HepG2 (cell line): Measurements from ENCODE around the gene COL13A1. TPM values are rescaled to one million over a fixed set of nuclear protein-coding genes. Genes with fewer than 3 reads are reported as not detected.

Experiments used
- ATAC-seq: fragments of 200-7000 bp; cut with Tn5 transposase; 3 replicates; pipeline ENCODE4 v1.9.1; 2020; ENCODE audit warnings: mild to moderate bottlenecking, moderate library complexity
- BruUV-seq: library from RNA; stranded (reverse); fragments of 400-500 nt; replicated peaks from 2 replicates; lab custom pipeline; 2021; lab: Mats Ljungman, UMichigan
- CTCF ChIA-PET: fragments of 300-600 bp; formaldehyde crosslinking; extraction: SDS; loops from one replicate; lab custom pipeline; 2021; ENCODE audit warnings: low total read pairs, inconsistent platforms, low intra/inter-chr PET ratio; lab: Yijun Ruan, JAX
- POLR2A ChIA-PET: fragments of 350-600 bp; sonication (Branson Sonifier 250); formaldehyde crosslinking; loops from one replicate; lab custom pipeline; 2020; ENCODE audit warnings: antibody characterized with exemption, inconsistent platforms; lab: Yijun Ruan, JAX
- DNase-seq: peaks from one replicate; pipeline ENCODE4 v3.0.0-alpha.2; 2015; ENCODE audit warnings: low spot score
- FAIRE-seq: peaks from 3 replicates; lab custom pipeline; 2011; peaks lifted over from hg19 to GRCh38; lab: Jason Lieb, UNC
- H2AFZ ChIP-seq: one replicate; pipeline ENCODE4 v1.6.1; 2011; ENCODE audit warnings: low read length, inconsistent platforms
- H3K27ac ChIP-seq: fragments of 300-600 bp; 3 replicates; pipeline ENCODE4 v1.8.0; 2011; ENCODE audit warnings: mixed run types, mild to moderate bottlenecking, mixed read lengths, low read length, inconsistent platforms; ENCODE audit not compliant: insufficient read depth; ENCODE audit errors: extremely low read length
- H3K27me3 ChIP-seq, 2 experiments: fragments of 200-600 bp in 1 of 2; 2 replicates in 1 of 2; 3 replicates in 1 of 2; pipeline versions ENCODE4 v1.6.0 to v1.8.0; 2011; ENCODE audit warnings: low read length in 2 of 2, mild to moderate bottlenecking in 2 of 2, moderate library complexity in 2 of 2, inconsistent platforms in 1 of 2; ENCODE audit not compliant: insufficient read depth in 2 of 2, control insufficient read depth in 1 of 2
- H3K36me3 ChIP-seq, 2 experiments: fragments of 200-600 bp in 1 of 2; replicated peaks in 1 of 2; 2 replicates in 1 of 2; 3 replicates in 1 of 2; pipeline versions ENCODE4 v1.5.1 to v1.8.0; 2011; ENCODE audit warnings: low read length in 2 of 2, inconsistent platforms in 1 of 2; ENCODE audit not compliant: insufficient read depth in 2 of 2, control insufficient read depth in 1 of 2
- H3K4me1 ChIP-seq: 2 replicates; pipeline ENCODE4 v1.5.1; 2012; ENCODE audit warnings: low read length, inconsistent platforms; ENCODE audit not compliant: insufficient read depth
- H3K4me2 ChIP-seq: 2 replicates; pipeline ENCODE4 v1.6.0; 2011; ENCODE audit warnings: low read depth, low read length, inconsistent platforms
- H3K4me3 ChIP-seq, 3 experiments: fragments of 200-600 bp in 1 of 3; sonication (generic), shearing (Covaris generic) in 1 of 3; replicated peaks in 1 of 3; 2 replicates each; pipeline ENCODE4 v1.5.1; 2011 to 2016; ENCODE audit warnings: low read length in 3 of 3, inconsistent platforms in 2 of 3, low read depth in 2 of 3, mild to moderate bottlenecking in 2 of 3, control low read depth in 1 of 3, mixed read lengths in 1 of 3; ENCODE audit not compliant: insufficient read depth in 1 of 3
- H3K79me2 ChIP-seq: one replicate; pipeline ENCODE4 v1.6.1; 2011; ENCODE audit warnings: low read length, inconsistent platforms; ENCODE audit not compliant: insufficient read depth
- H3K9ac ChIP-seq: 2 replicates; pipeline ENCODE4 v1.6.0; 2011; ENCODE audit warnings: mild to moderate bottlenecking, low read depth, low read length, inconsistent platforms; ENCODE audit not compliant: insufficient read depth
- H3K9me3 ChIP-seq: 2 replicates; pipeline ENCODE4 v1.5.1; 2012; ENCODE audit warnings: mild to moderate bottlenecking, low read length
- H4K20me1 ChIP-seq: 2 replicates; pipeline ENCODE4 v1.6.0; 2011; ENCODE audit warnings: inconsistent platforms, mild to moderate bottlenecking, low read length, moderate library complexity; ENCODE audit not compliant: insufficient read depth
- ADNP ChIP-seq: sonication (generic); formaldehyde crosslinking; IDR thresholded peaks from 2 replicates; pipeline ENCODE4 v1.4.0; 2020; ENCODE audit warnings: missing genetic modification reagents
- CENPT ChIP-seq: sonication (generic); formaldehyde crosslinking; IDR thresholded peaks from 2 replicates; pipeline ENCODE4 v1.8.0; 2022; ENCODE audit warnings: low read depth, mild to moderate bottlenecking, moderate library complexity, missing genetic modification reagents
- KAT2B ChIP-seq: fragments of 150-350 bp; IDR thresholded peaks from 2 replicates; pipeline ENCODE4 v1.6.1; 2014; ENCODE audit warnings: low read depth, low read length, borderline replicate concordance
- SIN3A ChIP-seq: IDR thresholded peaks from 2 replicates; pipeline ENCODE4 v1.6.1; 2011; ENCODE audit warnings: low read depth, mild to moderate bottlenecking, control low read depth, low read length, borderline replicate concordance
- YEATS4 ChIP-seq: sonication (generic); formaldehyde crosslinking; IDR thresholded peaks from 2 replicates; pipeline ENCODE4 v1.4.0; 2020; ENCODE audit warnings: missing genetic modification reagents, borderline replicate concordance
- WGBS: methylation state at CpG from one replicate; pipeline ENCODE4 v1.1.6; 2017; ENCODE audit warnings: low lambda C conversion rate; 5-methylcytosine and 5-hydroxymethylcytosine counted together
- in situ Hi-C: cut with HindIII; loops from 2 replicates; pipeline ENCODE4 v1.10.0; 2017; ENCODE audit warnings: low pct_unique_long_range_greater_than_20kb; ENCODE audit not compliant: extremely low pct_ligation_motif_present
- intact Hi-C: fragments of 100-400 bp; cut with micrococcal nuclease; formaldehyde crosslinking; loops from one replicate; pipeline ENCODE4 v1.10.0; 2022; ENCODE audit not compliant: unreplicated experiment
- polyA plus RNA-seq, 8 experiments: library from polyadenylated mRNA; depleted of rRNA in 3 of 8; stranded (reverse) in 7 of 8; unstranded in 1 of 8; fragments of >200 nt; fragmentation: Illumina TruSeq in 4 of 8; extraction: Trizol in 4 of 8; gene quantifications; 2 replicates each; pipeline versions ENCODE4 v1.2.1 to v1.2.3, GENCODE V29; 2011 to 2016; ENCODE audit warnings: low read depth in 4 of 8, missing spikeins in 1 of 8, mixed read lengths in 1 of 8; ENCODE audit not compliant: insufficient read depth in 1 of 8
- total RNA-seq, 5 experiments: library from RNA; depleted of rRNA; stranded (reverse); fragments of >200 nt; fragmentation: Illumina TruSeq; extraction: Trizol; gene quantifications; 2 replicates each; pipeline ENCODE4 v1.2.3, GENCODE V29; 2016; ENCODE audit warnings: low read depth in 1 of 5
- TF ChIP-seq, protein P1 (sequence below): sonication (generic); formaldehyde crosslinking; IDR thresholded peaks from 2 replicates; pipeline ENCODE4 v1.5.0; 2020; ENCODE audit warnings: mild to moderate bottlenecking, missing genetic modification reagents, borderline replicate concordance
- TF ChIP-seq, protein P2 (sequence below): sonication (generic); formaldehyde crosslinking; conservative IDR thresholded peaks from 2 replicates; pipeline ENCODE4 v1.4.0; 2020; ENCODE audit warnings: mild to moderate bottlenecking, missing genetic modification reagents, moderate library complexity
- TF ChIP-seq, protein P3 (sequence below): sonication (generic); formaldehyde crosslinking; conservative IDR thresholded peaks from 2 replicates; pipeline ENCODE4 v1.4.0; 2020; ENCODE audit warnings: missing genetic modification reagents
- TF ChIP-seq, protein P4 (sequence below): sonication (generic); formaldehyde crosslinking; IDR thresholded peaks from 2 replicates; pipeline ENCODE4 v1.8.1; 2022; ENCODE audit warnings: mild to moderate bottlenecking, missing genetic modification reagents

COL13A1 gene
- total and polyA plus RNA-seq, 2 of the 13 experiments (the other 11 are each of a cell fraction or from before 2014, with no cell fraction given): 0.07 TPM; not detected in 1

- Histone ChIP-seq H3K4me3 (no peak overlapping the region), H4K20me1 (no peaks in the 10 kb centered on the region), H3K9ac (no peak overlapping the region), H3K4me2 (no peak overlapping the region), H2AFZ (no peak overlapping the region), H3K27me3 (peaks cover 2 to 16% of the 10 kb centered on the region in 2 experiments; a peak in 1 of 5 replicates), H3K27ac (no peak overlapping the region), H3K4me1 (no peaks in the 10 kb centered on the region), H3K36me3 (no peaks in the 10 kb centered on the region), H3K79me2 (no peaks in the 10 kb centered on the region), H3K9me3 (no peaks in the 10 kb centered on the region)
- 2% methylated on average over 3 of the region's 3 CpGs for WGBS
- ATAC-seq: no peak
- BruUV-seq: no TSS peak
- ChIA-PET POLR2A (no interaction called here), CTCF (no interaction called here)
- intact Hi-C loops: no loop called here
- FAIRE-seq: no peak
- DNase-seq: no peak
- in situ Hi-C loops: no loop called here
- TF ChIP-seq YEATS4 (CRISPR knock-in tag) (no peak), SIN3A (no peak), KAT2B (no peak), CENPT (no peak), ADNP (no peak)
- TF ChIP-seq, protein P1, sequence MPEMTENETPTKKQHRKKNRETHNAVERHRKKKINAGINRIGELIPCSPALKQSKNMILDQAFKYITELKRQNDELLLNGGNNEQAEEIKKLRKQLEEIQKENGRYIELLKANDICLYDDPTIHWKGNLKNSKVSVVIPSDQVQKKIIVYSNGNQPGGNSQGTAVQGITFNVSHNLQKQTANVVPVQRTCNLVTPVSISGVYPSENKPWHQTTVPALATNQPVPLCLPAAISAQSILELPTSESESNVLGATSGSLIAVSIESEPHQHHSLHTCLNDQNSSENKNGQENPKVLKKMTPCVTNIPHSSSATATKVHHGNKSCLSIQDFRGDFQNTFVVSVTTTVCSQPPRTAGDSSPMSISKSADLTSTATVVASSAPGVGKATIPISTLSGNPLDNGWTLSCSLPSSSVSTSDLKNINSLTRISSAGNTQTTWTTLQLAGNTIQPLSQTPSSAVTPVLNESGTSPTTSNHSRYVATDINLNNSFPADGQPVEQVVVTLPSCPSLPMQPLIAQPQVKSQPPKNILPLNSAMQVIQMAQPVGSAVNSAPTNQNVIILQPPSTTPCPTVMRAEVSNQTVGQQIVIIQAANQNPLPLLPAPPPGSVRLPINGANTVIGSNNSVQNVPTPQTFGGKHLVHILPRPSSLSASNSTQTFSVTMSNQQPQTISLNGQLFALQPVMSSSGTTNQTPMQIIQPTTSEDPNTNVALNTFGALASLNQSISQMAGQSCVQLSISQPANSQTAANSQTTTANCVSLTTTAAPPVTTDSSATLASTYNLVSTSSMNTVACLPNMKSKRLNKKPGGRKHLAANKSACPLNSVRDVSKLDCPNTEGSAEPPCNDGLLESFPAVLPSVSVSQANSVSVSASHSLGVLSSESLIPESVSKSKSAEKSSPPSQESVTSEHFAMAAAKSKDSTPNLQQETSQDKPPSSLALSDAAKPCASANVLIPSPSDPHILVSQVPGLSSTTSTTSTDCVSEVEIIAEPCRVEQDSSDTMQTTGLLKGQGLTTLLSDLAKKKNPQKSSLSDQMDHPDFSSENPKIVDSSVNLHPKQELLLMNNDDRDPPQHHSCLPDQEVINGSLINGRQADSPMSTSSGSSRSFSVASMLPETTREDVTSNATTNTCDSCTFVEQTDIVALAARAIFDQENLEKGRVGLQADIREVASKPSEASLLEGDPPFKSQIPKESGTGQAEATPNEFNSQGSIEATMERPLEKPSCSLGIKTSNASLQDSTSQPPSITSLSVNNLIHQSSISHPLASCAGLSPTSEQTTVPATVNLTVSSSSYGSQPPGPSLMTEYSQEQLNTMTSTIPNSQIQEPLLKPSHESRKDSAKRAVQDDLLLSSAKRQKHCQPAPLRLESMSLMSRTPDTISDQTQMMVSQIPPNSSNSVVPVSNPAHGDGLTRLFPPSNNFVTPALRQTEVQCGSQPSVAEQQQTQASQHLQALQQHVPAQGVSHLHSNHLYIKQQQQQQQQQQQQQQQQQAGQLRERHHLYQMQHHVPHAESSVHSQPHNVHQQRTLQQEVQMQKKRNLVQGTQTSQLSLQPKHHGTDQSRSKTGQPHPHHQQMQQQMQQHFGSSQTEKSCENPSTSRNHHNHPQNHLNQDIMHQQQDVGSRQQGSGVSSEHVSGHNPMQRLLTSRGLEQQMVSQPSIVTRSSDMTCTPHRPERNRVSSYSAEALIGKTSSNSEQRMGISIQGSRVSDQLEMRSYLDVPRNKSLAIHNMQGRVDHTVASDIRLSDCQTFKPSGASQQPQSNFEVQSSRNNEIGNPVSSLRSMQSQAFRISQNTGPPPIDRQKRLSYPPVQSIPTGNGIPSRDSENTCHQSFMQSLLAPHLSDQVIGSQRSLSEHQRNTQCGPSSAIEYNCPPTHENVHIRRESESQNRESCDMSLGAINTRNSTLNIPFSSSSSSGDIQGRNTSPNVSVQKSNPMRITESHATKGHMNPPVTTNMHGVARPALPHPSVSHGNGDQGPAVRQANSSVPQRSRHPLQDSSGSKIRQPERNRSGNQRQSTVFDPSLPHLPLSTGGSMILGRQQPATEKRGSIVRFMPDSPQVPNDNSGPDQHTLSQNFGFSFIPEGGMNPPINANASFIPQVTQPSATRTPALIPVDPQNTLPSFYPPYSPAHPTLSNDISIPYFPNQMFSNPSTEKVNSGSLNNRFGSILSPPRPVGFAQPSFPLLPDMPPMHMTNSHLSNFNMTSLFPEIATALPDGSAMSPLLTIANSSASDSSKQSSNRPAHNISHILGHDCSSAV (CRISPR knock-in tag): no peak
- TF ChIP-seq, protein P2, sequence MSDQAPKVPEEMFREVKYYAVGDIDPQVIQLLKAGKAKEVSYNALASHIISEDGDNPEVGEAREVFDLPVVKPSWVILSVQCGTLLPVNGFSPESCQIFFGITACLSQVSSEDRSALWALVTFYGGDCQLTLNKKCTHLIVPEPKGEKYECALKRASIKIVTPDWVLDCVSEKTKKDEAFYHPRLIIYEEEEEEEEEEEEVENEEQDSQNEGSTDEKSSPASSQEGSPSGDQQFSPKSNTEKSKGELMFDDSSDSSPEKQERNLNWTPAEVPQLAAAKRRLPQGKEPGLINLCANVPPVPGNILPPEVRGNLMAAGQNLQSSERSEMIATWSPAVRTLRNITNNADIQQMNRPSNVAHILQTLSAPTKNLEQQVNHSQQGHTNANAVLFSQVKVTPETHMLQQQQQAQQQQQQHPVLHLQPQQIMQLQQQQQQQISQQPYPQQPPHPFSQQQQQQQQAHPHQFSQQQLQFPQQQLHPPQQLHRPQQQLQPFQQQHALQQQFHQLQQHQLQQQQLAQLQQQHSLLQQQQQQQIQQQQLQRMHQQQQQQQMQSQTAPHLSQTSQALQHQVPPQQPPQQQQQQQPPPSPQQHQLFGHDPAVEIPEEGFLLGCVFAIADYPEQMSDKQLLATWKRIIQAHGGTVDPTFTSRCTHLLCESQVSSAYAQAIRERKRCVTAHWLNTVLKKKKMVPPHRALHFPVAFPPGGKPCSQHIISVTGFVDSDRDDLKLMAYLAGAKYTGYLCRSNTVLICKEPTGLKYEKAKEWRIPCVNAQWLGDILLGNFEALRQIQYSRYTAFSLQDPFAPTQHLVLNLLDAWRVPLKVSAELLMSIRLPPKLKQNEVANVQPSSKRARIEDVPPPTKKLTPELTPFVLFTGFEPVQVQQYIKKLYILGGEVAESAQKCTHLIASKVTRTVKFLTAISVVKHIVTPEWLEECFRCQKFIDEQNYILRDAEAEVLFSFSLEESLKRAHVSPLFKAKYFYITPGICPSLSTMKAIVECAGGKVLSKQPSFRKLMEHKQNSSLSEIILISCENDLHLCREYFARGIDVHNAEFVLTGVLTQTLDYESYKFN: no peak
- TF ChIP-seq, protein P3, sequence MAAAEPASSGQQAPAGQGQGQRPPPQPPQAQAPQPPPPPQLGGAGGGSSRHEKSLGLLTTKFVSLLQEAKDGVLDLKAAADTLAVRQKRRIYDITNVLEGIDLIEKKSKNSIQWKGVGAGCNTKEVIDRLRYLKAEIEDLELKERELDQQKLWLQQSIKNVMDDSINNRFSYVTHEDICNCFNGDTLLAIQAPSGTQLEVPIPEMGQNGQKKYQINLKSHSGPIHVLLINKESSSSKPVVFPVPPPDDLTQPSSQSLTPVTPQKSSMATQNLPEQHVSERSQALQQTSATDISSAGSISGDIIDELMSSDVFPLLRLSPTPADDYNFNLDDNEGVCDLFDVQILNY: no peak
- TF ChIP-seq, protein P4, sequence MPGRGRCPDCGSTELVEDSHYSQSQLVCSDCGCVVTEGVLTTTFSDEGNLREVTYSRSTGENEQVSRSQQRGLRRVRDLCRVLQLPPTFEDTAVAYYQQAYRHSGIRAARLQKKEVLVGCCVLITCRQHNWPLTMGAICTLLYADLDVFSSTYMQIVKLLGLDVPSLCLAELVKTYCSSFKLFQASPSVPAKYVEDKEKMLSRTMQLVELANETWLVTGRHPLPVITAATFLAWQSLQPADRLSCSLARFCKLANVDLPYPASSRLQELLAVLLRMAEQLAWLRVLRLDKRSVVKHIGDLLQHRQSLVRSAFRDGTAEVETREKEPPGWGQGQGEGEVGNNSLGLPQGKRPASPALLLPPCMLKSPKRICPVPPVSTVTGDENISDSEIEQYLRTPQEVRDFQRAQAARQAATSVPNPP (CRISPR knock-in tag): no peak
Observed at GRCh38 chr10:69781576-69781975, 20.1 kb upstream of the COL13A1 start.
